ENCODE data around the gene PNCK. TPM values are rescaled to one million over a fixed set of nuclear protein-coding genes. Genes with fewer than 3 reads are reported as not detected.

Gene PNCK
- total RNA-seq, 1 experiment from 2014 or later: 0.84 TPM

GRCh38 chrX:153672531-153673427 is 834 bp downstream of the PNCK start:
- no TSS peak for BruUV-seq (replicated peaks)
- intact Hi-C loops (cut with micrococcal nuclease): no loop called here
- no peak for TF ChIP-seq EZH2 (IDR thresholded peaks at IDR 0.05)
- ChIA-PET RAD21 (ENCODE audit: low non-redundant PET in 1 of 2, low total read pairs in 2 of 2, uncharacterized antibody in 2 of 2, unreplicated experiment in 2 of 2) (no interaction called here), CTCF (no interaction called here), POLR2A (no interaction called here)
- H3K9ac ChIP-seq (ENCODE audit: low read length): no peak overlapping the region
- H3K27me3 ChIP-seq (ENCODE audit: insufficient read depth, low read length): no peaks in the 10 kb centered on the region
- no peaks in the 10 kb centered on the region for H3K9me2 ChIP-seq (ENCODE audit: insufficient read depth)
- no peak overlapping the region for H2AFZ ChIP-seq (ENCODE audit: low read depth, low read length, poor library complexity, severe bottlenecking)
- H3K27ac ChIP-seq (ENCODE audit: low read depth, low read length): no peak overlapping the region
- no peak overlapping the region for H3K4me2 ChIP-seq (ENCODE audit: low read length)
- H3K36me3 ChIP-seq (ENCODE audit: control insufficient read depth in 1 of 2, insufficient read depth in 2 of 2, low read length in 2 of 2): no peaks in the 10 kb centered on the region
- H4K20me1 ChIP-seq (ENCODE audit: insufficient read depth): no peaks in the 10 kb centered on the region
- DNase-seq (ENCODE audit: low read depth, low spot score): no peak
- no peak overlapping the region for H3K4me3 ChIP-seq (replicated peaks in 1 of 2; ENCODE audit: low read depth in 1 of 2, low read length in 2 of 2)
- no peak for ATAC-seq
- H3K79me2 ChIP-seq (ENCODE audit: insufficient read depth, low read length): no peaks in the 10 kb centered on the region
- H3K9me3 ChIP-seq (ENCODE audit: control insufficient read depth in 1 of 2, insufficient read depth in 1 of 2, low read depth in 1 of 2, low read length in 2 of 2): no peaks in the 10 kb centered on the region
- H3K4me1 ChIP-seq (ENCODE audit: control insufficient read depth in 1 of 2, insufficient read depth in 2 of 2, low read length in 2 of 2): 0 out of 4 replicates have a peak, but pooled peaks cover 0 to 3% of the 10 kb centered on the region in 2 experiments

- Histone ChIP-seq H3K4me1 (ENCODE audit: control insufficient read depth in 1 of 2, insufficient read depth in 2 of 2, low read length in 2 of 2) (0 out of 4 replicates have a peak, but pooled peaks cover 0 to 3% of the 10 kb centered on the region in 2 experiments), H3K36me3 (ENCODE audit: control insufficient read depth in 1 of 2, insufficient read depth in 2 of 2, low read length in 2 of 2) (no peaks in the 10 kb centered on the region), H3K27ac (ENCODE audit: low read depth, low read length) (no peak overlapping the region), H4K20me1 (ENCODE audit: insufficient read depth) (no peaks in the 10 kb centered on the region), H3K4me3 (replicated peaks in 1 of 2; ENCODE audit: low read depth in 1 of 2, low read length in 2 of 2) (no peak overlapping the region), H3K4me2 (ENCODE audit: low read length) (no peak overlapping the region), H3K27me3 (ENCODE audit: insufficient read depth, low read length) (no peaks in the 10 kb centered on the region), H3K79me2 (ENCODE audit: insufficient read depth, low read length) (no peaks in the 10 kb centered on the region), H3K9ac (ENCODE audit: low read length) (no peak overlapping the region), H3K9me3 (ENCODE audit: control insufficient read depth in 1 of 2, insufficient read depth in 1 of 2, low read depth in 1 of 2, low read length in 2 of 2) (no peaks in the 10 kb centered on the region), H3K9me2 (ENCODE audit: insufficient read depth) (no peaks in the 10 kb centered on the region), H2AFZ (ENCODE audit: low read depth, low read length, poor library complexity, severe bottlenecking) (no peak overlapping the region)
- ATAC-seq (no peak), DNase-seq (ENCODE audit: low read depth, low spot score) (no peak)
- RAD21 ChIA-PET (ENCODE audit: low non-redundant PET in 1 of 2, low total read pairs in 2 of 2, uncharacterized antibody in 2 of 2, unreplicated experiment in 2 of 2): no interaction called here
- CTCF ChIA-PET: no interaction called here
- intact Hi-C loops (cut with micrococcal nuclease): no loop called here
- BruUV-seq (replicated peaks): no TSS peak
- POLR2A ChIA-PET: no interaction called here
- TF ChIP-seq POLR2A (IDR thresholded peaks at IDR 0.05; ENCODE audit: borderline replicate concordance, extremely low read depth, insufficient read depth, insufficient read length) (no peak), ELF1 (IDR thresholded peaks at IDR 0.05; ENCODE audit: borderline replicate concordance, low read depth) (no peak), EZH2 (IDR thresholded peaks at IDR 0.05) (no peak)
Observed at GRCh38 chrX:153671589-153672530, 1.8 kb downstream of the PNCK start.
